Activated CD8-positive, alpha-beta T cell treated with anti-CD3 and anti-CD28 coated beads for 36 hours (primary cell): ENCODE results near the gene HSPG2. TPM values are rescaled to one million over a fixed set of nuclear protein-coding genes. Genes with fewer than 3 reads are reported as not detected.

Experiments used
- ATAC-seq: fragments of 200-7000 bp; cut with Tn5 transposase; one replicate; pipeline ENCODE4 v1.10.0; 2021; ENCODE audit warnings: mild to moderate bottlenecking, moderate library complexity
- CTCF ChIA-PET: fragments of 350-600 bp; sonication (Branson Sonifier 250); formaldehyde crosslinking; loops from one replicate; lab custom pipeline; 2021; ENCODE audit warnings: antibody characterized with exemption; lab: Charles Lee
- POLR2A ChIA-PET: fragments of 350-600 bp; sonication (Branson Sonifier 250); formaldehyde crosslinking; loops from one replicate; lab custom pipeline; 2021; ENCODE audit warnings: antibody characterized with exemption; lab: Charles Lee
- DNase-seq: peaks from one replicate; pipeline ENCODE4 v3.0.0-alpha.2; 2020
- H3K27ac Mint-ChIP-seq: one replicate; pipeline ENCODE4 v1.8.0; 2021; ENCODE audit warnings: mild to moderate bottlenecking, mixed read lengths
- H3K27me3 Mint-ChIP-seq: one replicate; pipeline ENCODE4 v1.8.0; 2021; ENCODE audit warnings: mixed read lengths
- H3K36me3 Mint-ChIP-seq: one replicate; pipeline ENCODE4 v1.8.0; 2021; ENCODE audit warnings: low read depth, mixed read lengths
- H3K4me1 Mint-ChIP-seq: one replicate; pipeline ENCODE4 v1.8.0; 2021; ENCODE audit warnings: low read depth, mixed read lengths
- H3K4me3 Mint-ChIP-seq: one replicate; pipeline ENCODE4 v1.8.0; 2021; ENCODE audit warnings: mild to moderate bottlenecking, moderate library complexity, mixed read lengths
- H3K9me3 Mint-ChIP-seq: one replicate; pipeline ENCODE4 v1.8.0; 2021; ENCODE audit warnings: mixed read lengths
- intact Hi-C: fragments of 100-400 bp; cut with micrococcal nuclease; formaldehyde crosslinking; loops from one replicate; pipeline ENCODE4 v1.10.0; 2022
- total RNA-seq, 2 experiments: library from RNA; stranded (reverse); gene quantifications; one replicate each; pipeline ENCODE4 v1.2.3, GENCODE V29; 2021
- TF ChIP-seq, protein P1 (sequence below): fragments of 200-600 bp; IDR thresholded peaks from one replicate; pipeline ENCODE4 v1.8.0; 2022; ENCODE audit warnings: antibody characterized with exemption, mild to moderate bottlenecking

The HSPG2 gene
- total RNA-seq, 2 experiments from 2014 or later, result 52.1 to 59.0 TPM

DNA sequence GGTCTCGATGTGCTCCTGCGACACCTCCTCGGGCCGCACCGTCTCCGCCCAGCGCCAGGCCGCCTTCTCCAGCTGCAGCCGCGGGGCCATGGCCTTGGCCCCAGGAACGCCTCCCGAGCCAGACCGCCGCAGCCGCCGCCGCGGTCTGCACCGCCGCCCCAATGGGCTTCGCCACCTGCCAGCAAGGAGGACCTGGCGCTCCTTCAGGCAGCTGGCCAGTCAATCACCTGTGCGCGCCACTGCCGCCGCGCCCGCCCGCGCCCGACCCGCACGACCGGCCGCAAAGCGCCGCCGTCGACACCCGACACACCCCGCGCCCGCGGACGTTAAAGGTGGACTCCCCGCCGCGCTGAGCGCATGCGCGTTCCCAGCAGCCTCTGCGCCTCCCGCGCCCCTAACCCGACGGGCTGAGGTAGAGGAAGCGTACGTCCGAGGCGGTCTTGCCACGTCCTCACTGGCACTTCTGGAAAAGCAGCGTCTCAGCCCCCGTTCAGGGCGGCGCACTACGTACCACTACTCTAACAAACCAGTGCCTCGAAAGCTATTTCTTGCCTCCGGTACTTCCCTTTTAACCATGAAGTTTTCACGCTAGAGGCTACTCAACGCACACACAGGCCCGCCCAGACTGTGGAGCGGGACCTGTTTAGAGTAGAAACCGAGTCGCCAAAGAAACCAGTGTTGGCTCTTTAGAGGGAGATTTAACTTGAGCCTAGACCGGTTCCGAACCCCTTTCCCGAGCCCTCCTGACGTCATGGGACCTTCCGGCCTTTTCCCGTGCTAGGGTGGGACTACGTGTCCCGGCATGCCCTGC, 154.0 kb downstream of the HSPG2 start, which contains the start of gene USP48:
Gene USP48 (minus strand): TSS at position 282 of the 811 bp plus-strand sequence. CDS start 192 bp downstream, at position 90.
- no peaks in the 10 kb centered on the region for H3K27me3 Mint-ChIP-seq
- H3K9me3 Mint-ChIP-seq, result no peaks in the 10 kb centered on the region
- DNase-seq (peak; percentile 96), ATAC-seq (peak; percentile 84)
- H3K4me1 Mint-ChIP-seq, result peaks cover 24% of the 10 kb centered on the region
- H3K27ac Mint-ChIP-seq, result peak within 1 kb of the TSS; percentile 100
- CTCF ChIA-PET, result interaction anchor here (1.3 to 2.4 kb wide), 2 partner anchors 21 to 34 kb away, joined by 5 to 6 read pairs; no protein-coding TSS in a partner anchor
- TF ChIP-seq, protein P1, sequence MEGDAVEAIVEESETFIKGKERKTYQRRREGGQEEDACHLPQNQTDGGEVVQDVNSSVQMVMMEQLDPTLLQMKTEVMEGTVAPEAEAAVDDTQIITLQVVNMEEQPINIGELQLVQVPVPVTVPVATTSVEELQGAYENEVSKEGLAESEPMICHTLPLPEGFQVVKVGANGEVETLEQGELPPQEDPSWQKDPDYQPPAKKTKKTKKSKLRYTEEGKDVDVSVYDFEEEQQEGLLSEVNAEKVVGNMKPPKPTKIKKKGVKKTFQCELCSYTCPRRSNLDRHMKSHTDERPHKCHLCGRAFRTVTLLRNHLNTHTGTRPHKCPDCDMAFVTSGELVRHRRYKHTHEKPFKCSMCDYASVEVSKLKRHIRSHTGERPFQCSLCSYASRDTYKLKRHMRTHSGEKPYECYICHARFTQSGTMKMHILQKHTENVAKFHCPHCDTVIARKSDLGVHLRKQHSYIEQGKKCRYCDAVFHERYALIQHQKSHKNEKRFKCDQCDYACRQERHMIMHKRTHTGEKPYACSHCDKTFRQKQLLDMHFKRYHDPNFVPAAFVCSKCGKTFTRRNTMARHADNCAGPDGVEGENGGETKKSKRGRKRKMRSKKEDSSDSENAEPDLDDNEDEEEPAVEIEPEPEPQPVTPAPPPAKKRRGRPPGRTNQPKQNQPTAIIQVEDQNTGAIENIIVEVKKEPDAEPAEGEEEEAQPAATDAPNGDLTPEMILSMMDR, result no peak
- intact Hi-C loops, result no loop called here
- H3K4me3 Mint-ChIP-seq, result peak within 1 kb of the TSS; percentile 90
- peaks cover 14% of the 10 kb centered on the region for H3K36me3 Mint-ChIP-seq
- POLR2A ChIA-PET, result interaction anchor here (0.5 to 2.9 kb wide), 15 partner anchors 8 to 270 kb away, joined by 3 to 23 read pairs (median 4); partner anchors contain the start of gene CDC42

DNA sequence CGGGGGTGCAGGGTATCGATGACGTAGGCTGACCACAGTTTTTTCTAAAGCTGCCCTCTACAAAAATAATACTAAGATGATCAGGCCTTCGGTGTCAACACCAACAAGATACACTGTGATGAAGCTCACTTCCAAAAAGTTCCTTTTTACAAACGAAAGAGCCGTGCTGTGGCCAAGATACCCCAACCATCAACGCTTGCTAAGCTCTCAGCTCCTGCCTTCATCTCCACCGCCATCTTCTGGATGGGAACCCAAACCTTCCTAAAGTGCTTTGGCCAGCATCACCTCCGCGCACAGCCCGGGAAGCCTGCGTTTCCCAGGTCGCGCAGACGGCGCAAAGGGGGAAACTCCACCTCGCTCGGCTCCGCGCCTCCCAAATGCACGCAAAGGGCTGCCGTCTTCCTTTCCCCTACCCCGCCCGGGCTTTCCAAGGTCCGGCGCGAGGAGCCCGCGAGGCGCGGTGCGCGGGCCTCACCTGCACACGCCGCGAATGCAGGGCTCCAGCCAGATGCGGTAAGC, 154.7 kb downstream of the HSPG2 start:
- Mint-ChIP-seq H3K4me3 (peak overlapping the region; percentile 90), H3K36me3 (peaks cover 16% of the 10 kb centered on the region), H3K27me3 (no peaks in the 10 kb centered on the region), H3K9me3 (no peaks in the 10 kb centered on the region), H3K27ac (peak overlapping the region; percentile 100), H3K4me1 (peaks cover 28% of the 10 kb centered on the region)
- POLR2A ChIA-PET, result interaction anchor here (0.6 to 2.9 kb wide), 15 partner anchors 12 to 1257 kb away, joined by 3 to 23 read pairs (median 3); partner anchors contain the start of gene CDC42
- intact Hi-C loops, result no loop called here
- CTCF ChIA-PET, result interaction anchor here (0.8 to 2.4 kb wide), 7 partner anchors 19 to 242 kb away, joined by 3 to 7 read pairs (median 3); no protein-coding TSS in a partner anchor
- peak; percentile 75 for DNase-seq
- TF ChIP-seq, protein P1, result no peak
- peak; percentile 6 for ATAC-seq

DNA sequence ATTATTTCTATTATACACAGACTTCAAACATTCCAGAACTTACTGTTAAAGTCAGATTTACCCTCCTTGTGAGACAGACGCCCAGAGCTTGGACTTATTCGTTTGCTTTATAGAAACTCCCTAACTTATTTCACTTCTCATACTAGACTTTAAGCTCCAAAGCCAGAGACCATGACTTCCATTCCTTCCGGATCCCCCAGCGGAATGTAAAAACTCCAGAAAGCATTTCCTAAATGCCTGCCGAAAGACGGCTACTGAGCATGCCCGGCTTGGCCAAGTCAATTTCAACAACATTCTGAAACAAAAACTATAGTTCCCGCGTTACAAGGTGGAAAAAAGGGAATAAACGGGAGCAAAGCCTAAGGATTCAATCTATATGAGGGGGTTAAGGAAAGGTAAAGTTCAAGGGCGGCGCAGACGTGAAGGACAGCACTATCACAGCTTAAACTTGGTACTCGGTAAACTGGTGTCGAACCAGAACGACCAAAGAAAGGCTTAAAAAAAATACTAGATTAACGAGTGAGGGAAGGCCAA, 155.2 kb downstream of the HSPG2 start:
- Mint-ChIP-seq H3K4me3 (peak overlapping the region; percentile 90), H3K36me3 (peaks cover 19% of the 10 kb centered on the region), H3K27me3 (no peaks in the 10 kb centered on the region), H3K4me1 (peaks cover 31% of the 10 kb centered on the region), H3K27ac (peak overlapping the region; percentile 100), H3K9me3 (no peaks in the 10 kb centered on the region)
- intact Hi-C loops, result no loop called here
- POLR2A ChIA-PET, result interaction anchor here (0.5 to 2.9 kb wide), 11 partner anchors 15 to 1258 kb away, joined by 3 to 23 read pairs (median 3); partner anchors contain the start of gene CDC42
- TF ChIP-seq, protein P1, result no peak
- no peak for DNase-seq
- ATAC-seq, result peak; percentile 10
- CTCF ChIA-PET, result interaction anchor here (0.8 to 2.4 kb wide), 7 partner anchors 18 to 243 kb away, joined by 3 to 7 read pairs (median 3); no protein-coding TSS in a partner anchor

DNA sequence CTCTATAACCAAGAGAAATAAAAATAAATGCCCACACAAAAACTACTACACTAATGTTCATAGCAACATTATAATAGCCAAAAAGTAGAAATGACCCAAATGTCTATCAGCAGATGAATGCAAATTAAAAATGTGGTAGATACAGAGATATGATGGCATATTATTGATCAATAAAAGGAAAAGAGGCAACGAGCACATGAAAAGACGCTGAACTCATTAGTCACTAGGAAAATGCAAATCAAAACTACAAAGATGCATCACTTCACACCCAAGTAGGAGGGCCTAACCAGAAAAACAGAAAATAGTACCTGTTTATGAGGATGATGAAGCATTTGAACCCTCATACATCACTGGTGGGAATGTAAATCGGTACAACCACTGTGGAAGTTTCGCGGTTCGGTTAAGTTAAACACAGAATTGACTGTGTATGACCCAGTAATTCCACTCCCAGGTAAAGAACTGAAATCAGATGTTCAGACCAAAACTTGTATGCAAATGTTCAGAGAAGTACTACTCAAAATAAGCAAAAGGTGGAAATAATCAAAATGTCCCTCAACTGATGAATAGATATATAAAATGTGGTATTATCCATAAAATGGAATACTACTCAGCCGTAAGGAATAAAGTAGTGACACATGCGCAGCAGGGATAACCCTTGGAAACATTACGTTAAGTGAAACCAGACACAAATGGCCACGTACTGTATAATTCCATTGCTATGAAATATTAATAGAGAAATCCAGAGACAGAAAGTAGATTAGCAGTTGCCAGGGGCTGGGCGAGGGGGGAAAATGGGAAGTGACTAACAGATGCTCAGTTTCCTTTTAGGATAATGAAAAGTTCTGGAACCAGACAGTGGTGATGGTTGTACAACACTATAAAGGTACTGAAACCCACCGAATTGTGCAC, 157.2 kb downstream of the HSPG2 start:
- Mint-ChIP-seq H3K4me1 (peaks cover 42% of the 10 kb centered on the region), H3K27me3 (no peaks in the 10 kb centered on the region), H3K27ac (peak overlapping the region; percentile 96), H3K4me3 (peak overlapping the region; percentile 69), H3K36me3 (peaks cover 19% of the 10 kb centered on the region), H3K9me3 (no peaks in the 10 kb centered on the region)
- CTCF ChIA-PET, result no interaction called here
- peak; percentile 18 for ATAC-seq
- POLR2A ChIA-PET, result no interaction called here
- TF ChIP-seq, protein P1, result no peak
- intact Hi-C loops, result no loop called here
- DNase-seq, result peak; percentile 82
